CD8-positive, alpha-beta memory T cell (primary cell): ENCODE measurements around the gene PPP2R5C. TPM values are rescaled to one million over a fixed set of nuclear protein-coding genes. Genes with fewer than 3 reads are reported as not detected.

Experiments
- CTCF ChIA-PET: fragments of 350-600 bp; sonication (Branson Sonifier 250); formaldehyde crosslinking; loops from one replicate; lab custom pipeline; 2021; ENCODE audit warnings: antibody characterized with exemption; lab: Charles Lee
- POLR2A ChIA-PET: fragments of 350-600 bp; sonication (Branson Sonifier 250); formaldehyde crosslinking; loops from one replicate; lab custom pipeline; 2021; ENCODE audit warnings: antibody characterized with exemption; lab: Charles Lee
- DNase-seq, 5 donors: peaks; one replicate each; pipeline versions ENCODE4 v3.0.0 to v3.0.0-alpha.2; 2020 to 2022; ENCODE audit warnings: mixed read lengths in 1 of 5
- H3K27ac ChIP-seq: one replicate; pipeline ENCODE4 v1.7.0; 2013; ENCODE audit warnings: low read depth, mild to moderate bottlenecking, low read length, moderate library complexity
- H3K27me3 ChIP-seq: 2 replicates; pipeline ENCODE4 v1.7.0; 2013; ENCODE audit warnings: low read length, mild to moderate bottlenecking; ENCODE audit not compliant: insufficient read depth, poor library complexity, severe bottlenecking
- H3K36me3 ChIP-seq: 2 replicates; pipeline ENCODE4 v1.7.0; 2013; ENCODE audit warnings: mild to moderate bottlenecking, low read length, moderate library complexity; ENCODE audit not compliant: insufficient read depth
- H3K4me1 ChIP-seq: 2 replicates; pipeline ENCODE4 v1.7.0; 2013; ENCODE audit warnings: mild to moderate bottlenecking, low read length, moderate library complexity; ENCODE audit not compliant: insufficient read depth
- H3K4me3 ChIP-seq: 2 replicates; pipeline ENCODE4 v1.7.0; 2013; ENCODE audit warnings: mild to moderate bottlenecking, low read length
- H3K9me3 ChIP-seq: 2 replicates; pipeline ENCODE4 v1.7.0; 2013; ENCODE audit warnings: mild to moderate bottlenecking, low read length
- H3K27ac Mint-ChIP-seq, 8 donors: one replicate each; pipeline ENCODE4 v1.8.0; 2020 to 2021; ENCODE audit warnings: mixed read lengths in 8 of 8, mild to moderate bottlenecking in 6 of 8, inconsistent platforms in 3 of 8, moderate library complexity in 3 of 8
- H3K27me3 Mint-ChIP-seq, 2 donors: one replicate each; pipeline ENCODE4 v1.8.0; 2020 to 2021; ENCODE audit warnings: mixed read lengths in 2 of 2, mild to moderate bottlenecking in 1 of 2, moderate library complexity in 1 of 2
- H3K36me3 Mint-ChIP-seq, 3 donors: one replicate each; pipeline ENCODE4 v1.8.0; 2020 to 2021; ENCODE audit warnings: mixed read lengths in 3 of 3, inconsistent platforms in 1 of 3, mild to moderate bottlenecking in 1 of 3
- H3K4me1 Mint-ChIP-seq, 3 donors: one replicate each; pipeline ENCODE4 v1.8.0; 2020 to 2021; ENCODE audit warnings: mixed read lengths in 3 of 3, inconsistent platforms in 1 of 3, mild to moderate bottlenecking in 1 of 3
- H3K4me3 Mint-ChIP-seq, 7 donors: one replicate each; pipeline ENCODE4 v1.8.0; 2020 to 2021; ENCODE audit warnings: mixed read lengths in 7 of 7, mild to moderate bottlenecking in 6 of 7, moderate library complexity in 4 of 7, inconsistent platforms in 2 of 7
- H3K9me3 Mint-ChIP-seq, 5 donors: one replicate each; pipeline ENCODE4 v1.8.0; 2020 to 2022; ENCODE audit warnings: mixed read lengths in 5 of 5, mild to moderate bottlenecking in 3 of 5, moderate library complexity in 2 of 5, inconsistent platforms in 1 of 5
- polyA plus RNA-seq: library from polyadenylated mRNA; unstranded; fragments of 300-500 nt; fragmentation: Illumina TruSeq; gene quantifications from one replicate; pipeline ENCODE4 v1.2.3, GENCODE V29; 2021
- total RNA-seq, 2 experiments: library from RNA; stranded (reverse); gene quantifications; one replicate each; pipeline ENCODE4 v1.2.3, GENCODE V29; 2021

Gene PPP2R5C
- total and polyA plus RNA-seq, 3 experiments from 2014 or later: 278 to 342 (median 307) TPM

- CTCF ChIA-PET: no interaction called here
- Histone ChIP-seq H3K36me3 (peaks cover 46% of the 10 kb centered on the region), H3K27me3 (no peaks in the 10 kb centered on the region), H3K27ac (no peak overlapping the region), H3K4me3 (no peak overlapping the region), H3K9me3 (no peaks in the 10 kb centered on the region), H3K4me1 (peaks cover 73% of the 10 kb centered on the region)
- Mint-ChIP-seq H3K27ac (peak overlapping the region; percentile 83 to 97 (median 92)), H3K9me3 (no peaks in the 10 kb centered on the region), H3K4me3 (peak overlapping the region; percentile 10 to 84 (median 46)), H3K4me1 (peaks cover 81 to 92% (median 91%) of the 10 kb centered on the region in 3 donors), H3K36me3 (peaks cover 0 to 80% (median 12%) of the 10 kb centered on the region in 3 donors), H3K27me3 (peaks cover 0 to 3% of the 10 kb centered on the region in 2 donors)
- no peak for DNase-seq
- POLR2A ChIA-PET: no interaction called here
Observed at GRCh38 chr14:101877766-101878165, 116.3 kb downstream of the PPP2R5C start.

DNA sequence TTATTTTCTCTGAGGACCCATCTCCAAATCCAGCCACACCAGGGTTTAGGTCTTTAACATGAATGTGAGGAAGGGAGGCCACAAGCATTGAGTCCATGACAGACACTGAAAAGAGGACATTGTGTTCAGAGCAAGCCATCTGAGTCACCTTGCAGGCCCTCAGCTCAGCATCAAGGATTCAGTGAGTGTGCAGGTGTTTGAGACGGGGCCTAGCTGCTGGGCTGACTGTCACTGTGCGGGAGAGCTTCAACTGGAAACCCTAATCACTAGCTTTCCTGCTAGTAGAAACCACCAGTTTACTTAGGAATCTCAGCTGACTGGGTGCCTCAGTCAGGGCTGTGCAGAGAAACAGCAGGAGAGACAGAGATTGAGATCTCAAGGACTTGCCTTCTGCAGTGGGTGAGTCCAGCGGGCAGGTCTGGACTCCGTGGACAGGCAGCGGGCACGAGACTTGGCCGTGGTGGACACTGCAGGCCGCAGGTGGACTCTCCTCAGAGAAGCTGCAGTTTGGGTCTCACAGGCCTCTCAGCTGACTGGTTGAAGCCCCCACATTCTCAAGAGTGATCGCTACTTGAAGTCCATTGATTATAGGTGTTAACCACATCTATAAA is 116.8 kb downstream of the PPP2R5C start:
- DNase-seq: no peak
- H3K27ac ChIP-seq: no peak overlapping the region
- H3K27me3 Mint-ChIP-seq: peaks cover 0 to 3% of the 10 kb centered on the region in 2 donors
- ChIA-PET CTCF (interaction anchor here (0.8 to 1.2 kb wide), 2 partner anchors 24 to 172 kb away, joined by 3 to 4 read pairs; no protein-coding TSS in a partner anchor), POLR2A (no interaction called here)
- no peaks in the 10 kb centered on the region for H3K9me3 ChIP-seq
- H3K4me3 Mint-ChIP-seq: peak overlapping the region; percentile 7 to 84 (median 46)
- H3K27ac Mint-ChIP-seq: peak overlapping the region; percentile 83 to 96 (median 92)
- peaks cover 79 to 87% (median 86%) of the 10 kb centered on the region in 3 donors for H3K4me1 Mint-ChIP-seq
- peaks cover 51% of the 10 kb centered on the region for H3K36me3 ChIP-seq
- no peaks in the 10 kb centered on the region for H3K9me3 Mint-ChIP-seq
- H3K27me3 ChIP-seq: no peaks in the 10 kb centered on the region
- peaks cover 70% of the 10 kb centered on the region for H3K4me1 ChIP-seq
- no peak overlapping the region for H3K4me3 ChIP-seq
- peaks cover 0 to 81% (median 17%) of the 10 kb centered on the region in 3 donors for H3K36me3 Mint-ChIP-seq

DNA sequence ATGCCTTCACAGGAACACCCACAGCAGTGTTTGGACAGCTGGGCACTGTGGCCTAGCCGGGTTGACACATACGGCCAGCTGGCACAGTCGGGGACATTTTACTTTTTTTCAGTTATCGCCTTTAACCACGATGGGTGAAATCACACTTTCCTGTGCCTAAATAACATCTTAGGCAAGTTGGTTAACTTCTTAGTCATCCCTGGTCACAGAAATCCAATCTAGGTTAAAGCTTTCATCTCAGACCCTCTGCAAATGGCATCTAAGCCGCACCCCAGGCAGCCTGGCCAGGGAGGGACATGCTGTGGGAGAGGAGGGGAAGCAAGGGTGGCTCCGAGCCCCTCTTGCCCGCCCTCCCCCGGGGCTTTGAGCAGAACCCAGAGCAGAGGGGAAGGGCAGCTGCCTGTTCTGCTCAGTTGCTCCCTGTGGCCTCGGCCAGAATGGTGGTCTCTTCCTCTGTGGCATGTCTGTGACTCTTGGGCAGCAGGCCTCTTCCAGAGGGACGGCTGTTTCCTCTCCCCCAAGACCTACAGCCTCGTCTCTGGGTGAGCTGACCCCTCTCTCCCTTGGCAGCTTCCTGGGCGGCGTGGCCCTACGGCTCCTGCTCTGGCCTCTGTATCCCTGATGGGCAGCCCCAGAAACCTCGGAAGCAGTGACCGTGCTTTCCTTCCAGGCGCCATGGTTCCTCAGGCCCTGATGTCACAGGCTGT is 117.5 kb downstream of the PPP2R5C start:
- no peaks in the 10 kb centered on the region for H3K9me3 ChIP-seq
- no peak overlapping the region for H3K4me3 ChIP-seq
- Mint-ChIP-seq H3K27ac (peak overlapping the region; percentile 71 to 96 (median 92)), H3K36me3 (peaks cover 0 to 84% (median 19%) of the 10 kb centered on the region in 3 donors), H3K27me3 (peaks cover 0 to 3% of the 10 kb centered on the region in 2 donors), H3K4me3 (peak overlapping the region in 6 of 7 donors; percentile 21 to 68 (median 32)), H3K4me1 (peaks cover 73 to 84% (median 80%) of the 10 kb centered on the region in 3 donors), H3K9me3 (no peaks in the 10 kb centered on the region)
- peaks cover 63% of the 10 kb centered on the region for H3K4me1 ChIP-seq
- CTCF ChIA-PET: interaction anchor here (0.8 to 1.2 kb wide), 4 partner anchors 24 to 172 kb away, joined by 3 to 4 read pairs (median 3); no protein-coding TSS in a partner anchor
- peak in 3 of 5 donors; percentile 14 to 39 (median 22) for DNase-seq
- H3K36me3 ChIP-seq: peaks cover 58% of the 10 kb centered on the region
- H3K27me3 ChIP-seq: no peaks in the 10 kb centered on the region
- H3K27ac ChIP-seq: peak overlapping the region; percentile 18
- POLR2A ChIA-PET: interaction anchor here (0.5 kb wide), 1 partner anchor 174 kb away, joined by 3 read pairs; no protein-coding TSS in a partner anchor

DNA sequence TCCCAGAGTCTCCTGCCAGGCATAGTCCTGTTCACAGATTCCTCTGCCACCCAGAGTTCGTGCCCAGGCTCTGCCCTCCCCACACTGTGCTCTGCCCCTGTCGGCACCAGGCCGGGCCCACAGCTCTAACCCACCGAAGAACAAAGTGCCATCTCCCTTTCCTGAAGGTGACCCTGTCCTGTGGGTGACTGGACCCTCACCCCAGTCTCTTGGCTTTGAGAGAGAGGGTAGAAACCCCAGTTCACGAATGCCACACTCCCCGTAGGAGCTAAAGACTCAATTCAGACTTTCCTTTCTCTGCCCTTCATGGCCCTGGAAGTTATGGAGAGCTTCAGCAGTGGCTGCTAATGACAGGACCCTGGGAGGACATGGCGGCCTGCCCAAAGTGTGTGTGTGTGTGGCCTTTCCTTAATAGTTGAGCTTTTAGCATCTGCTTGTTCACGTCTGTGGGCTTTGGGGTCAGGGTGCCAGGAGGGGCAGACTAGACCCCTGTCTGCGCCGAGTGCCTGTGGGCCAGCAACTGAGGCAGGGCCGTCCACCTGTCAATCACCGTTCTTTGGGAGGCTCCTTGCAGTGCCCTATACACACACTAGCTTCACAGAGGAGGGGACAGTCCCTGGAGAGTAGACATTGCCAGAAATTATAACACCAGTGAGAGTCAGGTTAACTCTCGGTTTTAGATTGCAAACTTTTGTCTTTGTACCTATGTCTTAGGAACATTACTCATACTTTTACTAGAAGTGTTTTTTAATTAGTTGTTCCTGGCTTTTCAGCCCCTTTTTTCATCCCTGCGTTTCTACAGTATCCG is 118.2 kb downstream of the PPP2R5C start:
- Mint-ChIP-seq H3K4me1 (peaks cover 70 to 79% (median 75%) of the 10 kb centered on the region in 3 donors), H3K27ac (peak overlapping the region; percentile 71 to 96 (median 92)), H3K9me3 (no peaks in the 10 kb centered on the region), H3K27me3 (peaks cover 0 to 3% of the 10 kb centered on the region in 2 donors), H3K36me3 (peaks cover 0 to 89% (median 21%) of the 10 kb centered on the region in 3 donors), H3K4me3 (peak overlapping the region in 5 of 7 donors; percentile 26 to 68 (median 34))
- POLR2A ChIA-PET: interaction anchor here (0.5 kb wide), 1 partner anchor 175 kb away, joined by 3 read pairs; no protein-coding TSS in a partner anchor
- no peak overlapping the region for H3K27ac ChIP-seq
- no peak for DNase-seq
- H3K4me3 ChIP-seq: no peak overlapping the region
- H3K4me1 ChIP-seq: peaks cover 61% of the 10 kb centered on the region
- CTCF ChIA-PET: interaction anchor here (0.8 to 1.1 kb wide), 2 partner anchors 34 to 173 kb away, joined by 3 read pairs; no protein-coding TSS in a partner anchor
- H3K9me3 ChIP-seq: no peaks in the 10 kb centered on the region
- peaks cover 66% of the 10 kb centered on the region for H3K36me3 ChIP-seq
- no peaks in the 10 kb centered on the region for H3K27me3 ChIP-seq

- Mint-ChIP-seq H3K4me1 (peaks cover 54 to 62% (median 58%) of the 10 kb centered on the region in 3 donors), H3K4me3 (no peak overlapping the region), H3K27me3 (peaks cover 0 to 3% of the 10 kb centered on the region in 2 donors), H3K36me3 (peaks cover 2 to 89% (median 26%) of the 10 kb centered on the region in 3 donors), H3K9me3 (no peaks in the 10 kb centered on the region), H3K27ac (peak overlapping the region in 3 of 8 donors; percentile 61 to 76 (median 68))
- CTCF ChIA-PET: no interaction called here
- no peak for DNase-seq
- H3K27ac ChIP-seq: no peak overlapping the region
- H3K4me1 ChIP-seq: peaks cover 44% of the 10 kb centered on the region
- no peak overlapping the region for H3K4me3 ChIP-seq
- no peaks in the 10 kb centered on the region for H3K9me3 ChIP-seq
- H3K27me3 ChIP-seq: no peaks in the 10 kb centered on the region
- H3K36me3 ChIP-seq: peaks cover 77% of the 10 kb centered on the region
- POLR2A ChIA-PET: no interaction called here
Observed at GRCh38 chr14:101881426-101881825, 119.9 kb downstream of the PPP2R5C start.

- Histone ChIP-seq H3K9me3 (no peaks in the 10 kb centered on the region), H3K36me3 (peaks cover 83% of the 10 kb centered on the region), H3K27ac (no peak overlapping the region), H3K4me3 (no peak overlapping the region), H3K27me3 (no peaks in the 10 kb centered on the region), H3K4me1 (peaks cover 36% of the 10 kb centered on the region)
- peaks cover 47 to 53% (median 49%) of the 10 kb centered on the region in 3 donors for H3K4me1 Mint-ChIP-seq
- H3K27me3 Mint-ChIP-seq: peaks cover 0 to 3% of the 10 kb centered on the region in 2 donors
- peaks cover 4 to 94% (median 26%) of the 10 kb centered on the region in 3 donors for H3K36me3 Mint-ChIP-seq
- no peaks in the 10 kb centered on the region for H3K9me3 Mint-ChIP-seq
- POLR2A ChIA-PET: no interaction called here
- no peak overlapping the region for H3K4me3 Mint-ChIP-seq
- peak overlapping the region in 6 of 8 donors; percentile 13 to 68 (median 32) for H3K27ac Mint-ChIP-seq
- CTCF ChIA-PET: no interaction called here
- no peak for DNase-seq
Observed at GRCh38 chr14:101882141-101882935, 120.8 kb downstream of the PPP2R5C start.
